H1 (cell line): ENCODE results near the gene GALNT9. TPM values are rescaled to one million over a fixed set of nuclear protein-coding genes. Genes with fewer than 3 reads are reported as not detected.
A peak's percentile ranks its signal among the peaks of the same experiment; 100 is the strongest.

Experiments
- CTCF ChIA-PET: fragments of 300-600 bp; sonication (Branson Sonifier 250); formaldehyde crosslinking; loops from one replicate; lab custom pipeline; 2021; ENCODE audit not compliant: partially characterized antibody; lab: Charles Lee
- POLR2A ChIA-PET: fragments of 300-600 bp; sonication (Branson Sonifier 250); formaldehyde crosslinking; loops from one replicate; lab custom pipeline; 2021; ENCODE audit warnings: inconsistent platforms; ENCODE audit not compliant: partially characterized antibody; lab: Charles Lee
- DNase-seq, 2 experiments: peaks; one replicate each; pipeline versions ENCODE4 v3.0.0 to v3.0.0-alpha.2; 2010 to 2022; ENCODE audit warnings: low spot score in 2 of 2, low read depth in 1 of 2, mixed read lengths in 1 of 2
- FAIRE-seq: peaks from 2 replicates; lab custom pipeline; 2011; peaks lifted over from hg19 to GRCh38; lab: Jason Lieb, UNC
- H2AFZ ChIP-seq: 2 replicates; pipeline ENCODE4 v1.8.1; 2012; ENCODE audit warnings: low read length, inconsistent platforms
- H2AK5ac ChIP-seq: 2 replicates; pipeline ENCODE4 v1.6.1; 2013; ENCODE audit warnings: low read depth, low read length
- H2BK120ac ChIP-seq: replicated peaks from 2 replicates; pipeline ENCODE3; 2013; ENCODE audit warnings: low read depth, low read length, inconsistent platforms
- H2BK12ac ChIP-seq: 2 replicates; pipeline ENCODE4 v1.6.1; 2013; ENCODE audit warnings: low read depth, low read length
- H2BK15ac ChIP-seq: 2 replicates; pipeline ENCODE4 v1.6.1; 2013; ENCODE audit warnings: low read length
- H2BK20ac ChIP-seq: 2 replicates; pipeline ENCODE4 v1.6.1; 2013; ENCODE audit warnings: low read length
- H2BK5ac ChIP-seq: 2 replicates; pipeline ENCODE4 v1.6.1; 2013; ENCODE audit warnings: low read depth, low read length
- H3K14ac ChIP-seq: 2 replicates; pipeline ENCODE4 v1.6.1; 2013; ENCODE audit warnings: inconsistent platforms; ENCODE audit not compliant: insufficient read length
- H3K18ac ChIP-seq: 2 replicates; pipeline ENCODE4 v1.6.1; 2013; ENCODE audit warnings: low read length; ENCODE audit errors: extremely low read depth
- H3K23ac ChIP-seq: 2 replicates; pipeline ENCODE4 v1.6.1; 2013; ENCODE audit warnings: inconsistent platforms; ENCODE audit not compliant: insufficient read length
- H3K23me2 ChIP-seq: 2 replicates; pipeline ENCODE4 v1.6.1; 2013; ENCODE audit warnings: low read depth, low read length
- H3K27ac ChIP-seq: 2 replicates; pipeline ENCODE4 v1.6.1; 2011; ENCODE audit warnings: low read depth, low read length, inconsistent platforms
- H3K27me3 ChIP-seq, 4 experiments: replicated peaks in 1 of 4; 1 replicate in 1 of 4; 2 replicates in 3 of 4; pipeline versions ENCODE4 v1.6.1 to v1.8.1; 2011 to 2013; ENCODE audit warnings: low read length in 3 of 4, mild to moderate bottlenecking in 3 of 4, inconsistent platforms in 2 of 4, mixed read lengths in 2 of 4, moderate library complexity in 1 of 4; ENCODE audit not compliant: control insufficient read depth in 3 of 4, insufficient read depth in 3 of 4; ENCODE audit errors: extremely low read depth in 1 of 4
- H3K36me3 ChIP-seq, 4 experiments: 2 replicates each; pipeline versions ENCODE4 v1.6.1 to v1.8.1; 2011 to 2013; ENCODE audit warnings: mild to moderate bottlenecking in 4 of 4, low read length in 3 of 4, moderate library complexity in 2 of 4, control low read depth in 1 of 4, inconsistent platforms in 1 of 4; ENCODE audit not compliant: insufficient read depth in 4 of 4, control insufficient read depth in 2 of 4
- H3K4ac ChIP-seq: replicated peaks from 2 replicates; pipeline ENCODE3; 2013; ENCODE audit warnings: low read length, low read depth, mixed read lengths, inconsistent platforms; ENCODE audit not compliant: insufficient read length
- H3K4me1 ChIP-seq, 4 experiments: replicated peaks in 1 of 4; 1 replicate in 1 of 4; 2 replicates in 3 of 4; pipeline versions ENCODE4 v1.6.1 to v1.8.1; 2011 to 2013; ENCODE audit warnings: low read length in 3 of 4, inconsistent platforms in 2 of 4, mixed read lengths in 1 of 4; ENCODE audit not compliant: insufficient read depth in 4 of 4, control insufficient read depth in 3 of 4
- H3K4me2 ChIP-seq, 2 experiments: 2 replicates each; pipeline versions ENCODE4 v1.6.1 to v1.8.1; 2011 to 2013; ENCODE audit warnings: low read depth in 2 of 2, low read length in 2 of 2, control low read depth in 1 of 2, inconsistent platforms in 1 of 2, mild to moderate bottlenecking in 1 of 2; ENCODE audit not compliant: insufficient read depth in 1 of 2
- H3K4me3 ChIP-seq, 4 experiments: fragments of 200-600, 300-600 bp in 1 of 4; sonication (generic), shearing (Covaris generic), sonication (Bioruptor Twin) in 1 of 4; 2 replicates each; pipeline versions ENCODE4 v1.5.1 to v1.8.1; 2011 to 2016; ENCODE audit warnings: low read length in 4 of 4, low read depth in 3 of 4, control low read depth in 2 of 4, inconsistent platforms in 2 of 4, mild to moderate bottlenecking in 2 of 4, mixed read lengths in 1 of 4, moderate library complexity in 1 of 4; ENCODE audit not compliant: insufficient read depth in 2 of 4; ENCODE audit errors: extremely low read depth in 1 of 4
- H3K56ac ChIP-seq: replicated peaks from 2 replicates; pipeline ENCODE3; 2013; ENCODE audit warnings: low read depth, mild to moderate bottlenecking, mixed read lengths, low read length, inconsistent platforms; ENCODE audit not compliant: insufficient read length
- H3K79me1 ChIP-seq: 2 replicates; pipeline ENCODE4 v1.6.1; 2013; ENCODE audit warnings: low read depth, low read length, control low read depth
- H3K79me2 ChIP-seq, 2 experiments: 2 replicates each; pipeline versions ENCODE4 v1.6.1 to v1.8.1; 2012 to 2013; ENCODE audit warnings: low read length in 2 of 2, mild to moderate bottlenecking in 2 of 2, inconsistent platforms in 1 of 2; ENCODE audit not compliant: insufficient read depth in 2 of 2, control insufficient read depth in 1 of 2
- H3K9ac ChIP-seq, 4 experiments: replicated peaks in 1 of 4; 1 replicate in 1 of 4; 2 replicates in 3 of 4; pipeline versions ENCODE4 v1.6.1 to v1.8.1; 2011 to 2013; ENCODE audit warnings: low read depth in 3 of 4, low read length in 3 of 4, control low read depth in 2 of 4, mild to moderate bottlenecking in 2 of 4, moderate library complexity in 2 of 4, inconsistent platforms in 1 of 4; ENCODE audit errors: extremely low read depth in 1 of 4
- H3K9me3 ChIP-seq, 2 experiments: 2 replicates each; pipeline versions ENCODE4 v1.6.1 to v1.8.1; 2012 to 2013; ENCODE audit warnings: mild to moderate bottlenecking in 2 of 2, moderate library complexity in 2 of 2, control low read depth in 1 of 2, inconsistent platforms in 1 of 2, low read depth in 1 of 2, low read length in 1 of 2, mixed read lengths in 1 of 2; ENCODE audit not compliant: insufficient read depth in 2 of 2
- H4K20me1 ChIP-seq, 2 experiments: replicated peaks in 1 of 2; 2 replicates each; pipeline versions ENCODE3 to v1.8.1; 2011 to 2013; ENCODE audit warnings: inconsistent platforms in 2 of 2, low read length in 2 of 2, mild to moderate bottlenecking in 1 of 2; ENCODE audit not compliant: insufficient read depth in 2 of 2, control insufficient read depth in 1 of 2
- H4K5ac ChIP-seq: 2 replicates; pipeline ENCODE4 v1.6.1; 2013; ENCODE audit warnings: low read length, low read depth, mixed read lengths, inconsistent platforms; ENCODE audit not compliant: insufficient read length
- H4K8ac ChIP-seq: 2 replicates; pipeline ENCODE4 v1.8.0; 2013; ENCODE audit warnings: mild to moderate bottlenecking, moderate library complexity, low read length, inconsistent platforms; ENCODE audit not compliant: insufficient read depth; ENCODE audit errors: extremely low read depth
- H4K91ac ChIP-seq: replicated peaks from 2 replicates; pipeline ENCODE3; 2013; ENCODE audit warnings: low read length, mixed read lengths, inconsistent platforms; ENCODE audit not compliant: insufficient read length
- BRCA1 ChIP-seq: IDR thresholded peaks from 2 replicates; pipeline ENCODE4 v1.6.1; 2012; ENCODE audit warnings: low read depth, low read length, improper control_type of control experiment
- CEBPB ChIP-seq: IDR thresholded peaks from 2 replicates; pipeline ENCODE4 v1.6.1; 2012; ENCODE audit warnings: low read depth, low read length
- CHD1 ChIP-seq: IDR thresholded peaks from 2 replicates; pipeline ENCODE4 v1.6.1; 2012; ENCODE audit warnings: low read depth, low read length, improper control_type of control experiment
- CTCF ChIP-seq, 3 experiments: IDR thresholded peaks; 1 replicate in 2 of 3; 2 replicates in 1 of 3; pipeline versions ENCODE4 v1.5.1 to v1.6.1; 2011; ENCODE audit warnings: low read length in 3 of 3, mild to moderate bottlenecking in 3 of 3, inconsistent platforms in 2 of 3, low read depth in 1 of 3, moderate library complexity in 1 of 3; ENCODE audit not compliant: insufficient read depth in 1 of 3; ENCODE audit errors: control extremely low read depth in 1 of 3
- JUND ChIP-seq: IDR thresholded peaks from 2 replicates; pipeline ENCODE4 v1.6.1; 2011; ENCODE audit warnings: mild to moderate bottlenecking, improper control_type of control experiment, low read length
- MAFK ChIP-seq: IDR thresholded peaks from 2 replicates; pipeline ENCODE4 v1.6.1; 2012; ENCODE audit warnings: low read depth, mild to moderate bottlenecking, improper control_type of control experiment, low read length
- SIN3A ChIP-seq, 2 experiments: IDR thresholded peaks in 1 of 2; conservative IDR thresholded peaks in 1 of 2; 2 replicates each; pipeline ENCODE4 v1.6.1; 2011 to 2012; ENCODE audit warnings: low read length in 2 of 2, improper control_type of control experiment in 1 of 2, low read depth in 1 of 2, mild to moderate bottlenecking in 1 of 2
- SUZ12 ChIP-seq: fragments of 200-600 bp; sonication (generic); IDR thresholded peaks from 2 replicates; pipeline ENCODE4 v1.6.1; 2012; ENCODE audit warnings: mild to moderate bottlenecking, inconsistent platforms, low read length, moderate library complexity, mixed read lengths
- TBP ChIP-seq: IDR thresholded peaks from 2 replicates; pipeline ENCODE4 v1.6.1; 2011; ENCODE audit warnings: low read depth, low read length, improper control_type of control experiment
- WGBS, 2 experiments: shearing (Covaris generic) in 1 of 2; methylation state at CpG; one replicate each; pipeline versions ENCODE4 v1.1.6 to v1.1.7; 2013 to 2015; ENCODE audit warnings: low lambda C conversion rate in 2 of 2, mixed read lengths in 2 of 2, inconsistent platforms in 1 of 2, low coverage in 1 of 2, missing lambda C conversion rate in 1 of 2; ENCODE audit not compliant: insufficient replicate concordance in 2 of 2, insufficient coverage in 1 of 2, insufficient read length in 1 of 2; ENCODE audit errors: extremely low coverage in 1 of 2, missing lambda C conversion rate in 1 of 2; 5-methylcytosine and 5-hydroxymethylcytosine counted together
- polyA plus RNA-seq, 7 experiments: library from polyadenylated mRNA; depleted of rRNA in 3 of 7; stranded (reverse) in 5 of 7; unstranded in 2 of 7; fragments of >200 nt in 5 of 7; fragments of 200-250 nt in 2 of 7; gene quantifications; 1 replicate in 5 of 7; 2 replicates in 1 of 7; 4 replicates in 1 of 7; pipeline versions ENCODE4 v1.2.1 to v1.2.3, GENCODE V29; 2011 to 2013; ENCODE audit warnings: missing spikeins in 2 of 7, mixed read lengths in 2 of 7
- total RNA-seq: library from RNA; stranded (reverse); fragmentation: NEBNext Ultra II Directional; extraction: Animal tissue kit (Norgen Biotek cat#: 25700); gene quantifications from 2 replicates; pipeline ENCODE4 v1.2.1, GENCODE V29; 2021
- TF ChIP-seq, protein P1 (sequence below): IDR thresholded peaks from 2 replicates; pipeline ENCODE4 v1.6.1; 2012; ENCODE audit warnings: inconsistent platforms

The GALNT9 gene
- total and polyA plus RNA-seq, 2 of the 8 experiments (the other 6 are each of a cell fraction or from before 2014, with no cell fraction given) = 2.0 to 3.6 TPM

GRCh38 chr12:132275631-132276030, 53.8 kb downstream of the GALNT9 start:
- CTCF ChIA-PET = interaction anchor here (1.0 to 4.9 kb wide), 10 partner anchors 9 to 248 kb away, joined by 3 to 36 read pairs (median 4); no protein-coding TSS in a partner anchor
- no peak overlapping the region for H2BK12ac ChIP-seq
- POLR2A ChIA-PET = interaction anchor here (2.0 kb wide), 1 partner anchor 9 kb away, joined by 4 read pairs; no protein-coding TSS in a partner anchor
- H3K23me2 ChIP-seq = no peaks in the 10 kb centered on the region
- no peak overlapping the region for H3K9ac ChIP-seq
- FAIRE-seq = no peak
- H3K56ac ChIP-seq = no peak overlapping the region
- H3K36me3 ChIP-seq = no peaks in the 10 kb centered on the region
- peak overlapping the region; percentile 14 to 16; a peak in 1 of 4 replicates for H3K4me2 ChIP-seq
- peaks cover 0 to 2% of the 10 kb centered on the region in 2 experiments for H4K20me1 ChIP-seq
- H3K27ac ChIP-seq = no peak overlapping the region
- H3K79me2 ChIP-seq = no peaks in the 10 kb centered on the region
- H3K4me1 ChIP-seq = peaks cover 0 to 16% (median 12%) of the 10 kb centered on the region in 4 experiments; a peak in 6 of 7 replicates
- H3K23ac ChIP-seq = no peak overlapping the region
- H3K79me1 ChIP-seq = no peaks in the 10 kb centered on the region
- no peaks in the 10 kb centered on the region for H3K9me3 ChIP-seq
- no peak overlapping the region for H2BK15ac ChIP-seq
- H3K4ac ChIP-seq = no peak overlapping the region
- H3K27me3 ChIP-seq = peaks cover 0 to 4% (median 0%) of the 10 kb centered on the region in 4 experiments; a peak in 3 of 7 replicates
- no peak overlapping the region for H2BK120ac ChIP-seq
- no peak overlapping the region for H2AK5ac ChIP-seq
- WGBS, 2 experiments = 94% methylated on average over 18 of the region's 18 CpGs; no CpG with 5 or more reads in 1 of the 2 experiments
- no peak overlapping the region for H2BK5ac ChIP-seq
- H3K4me3 ChIP-seq = no peak overlapping the region
- H4K5ac ChIP-seq = no peak overlapping the region
- no peak overlapping the region for H2BK20ac ChIP-seq
- no peak overlapping the region for H4K8ac ChIP-seq
- DNase-seq = no peak
- no peak overlapping the region for H3K14ac ChIP-seq
- peak overlapping the region; percentile 11; the same call in 1 of the 2 replicates for H2AFZ ChIP-seq
- H4K91ac ChIP-seq = no peak overlapping the region
- H3K18ac ChIP-seq = no peak overlapping the region; the same call in 1 of the 2 replicates
- TF ChIP-seq TBP (no peak), SIN3A (conservative IDR thresholded peaks at IDR 0.05 in 1 of 2, IDR thresholded peaks at IDR 0.05 in 1 of 2; ENCODE audit: low read depth in 1 of 2, low read length in 2 of 2) (no peak), CTCF (IDR thresholded peaks at IDR 0.05; ENCODE audit: control extremely low read depth in 1 of 3, insufficient read depth in 1 of 3, low read depth in 1 of 3, low read length in 3 of 3) (no peak), BRCA1 (no peak), JUND (no peak), CEBPB (no peak), SUZ12 (no peak), MAFK (no peak), CHD1 (no peak)
- TF ChIP-seq, protein P1, sequence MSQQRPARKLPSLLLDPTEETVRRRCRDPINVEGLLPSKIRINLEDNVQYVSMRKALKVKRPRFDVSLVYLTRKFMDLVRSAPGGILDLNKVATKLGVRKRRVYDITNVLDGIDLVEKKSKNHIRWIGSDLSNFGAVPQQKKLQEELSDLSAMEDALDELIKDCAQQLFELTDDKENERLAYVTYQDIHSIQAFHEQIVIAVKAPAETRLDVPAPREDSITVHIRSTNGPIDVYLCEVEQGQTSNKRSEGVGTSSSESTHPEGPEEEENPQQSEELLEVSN = no peak
